Right atrium auricular region (tissue), 2 donors: ENCODE measurements around the gene DNAH5. TPM values are rescaled to one million over a fixed set of nuclear protein-coding genes. Genes with fewer than 3 reads are reported as not detected.

Experiments used
- DNase-seq: peaks from one replicate; pipeline ENCODE4 v3.0.0-alpha.2; 2019; ENCODE audit warnings: low spot score
- H3K27ac ChIP-seq, 2 donors: fragments of 200-600 bp; sonication (generic); 1 replicate in 1 of 2; 2 replicates in 1 of 2; pipeline ENCODE4 v1.5.1; 2016 to 2019
- H3K27me3 ChIP-seq, 2 donors: fragments of 200-600 bp; sonication (generic); one replicate each; pipeline versions ENCODE4 v1.5.1 to v1.6.0; 2017 to 2019
- H3K36me3 ChIP-seq: fragments of 200-600 bp; sonication (generic); one replicate; pipeline ENCODE4 v1.5.1; 2016
- H3K4me1 ChIP-seq, 2 donors: fragments of 200-600 bp; sonication (generic); one replicate each; pipeline versions ENCODE4 v1.5.1 to v1.6.0; 2017 to 2019
- H3K4me3 ChIP-seq, 2 donors: fragments of 200-600 bp; sonication (generic); 1 replicate in 1 of 2; 2 replicates in 1 of 2; pipeline ENCODE4 v1.5.1; 2017 to 2019; ENCODE audit warnings: mild to moderate bottlenecking in 1 of 2, moderate library complexity in 1 of 2
- H3K9me3 ChIP-seq, 2 donors: fragments of 200-600 bp; sonication (generic); one replicate each; pipeline ENCODE4 v1.5.1; 2019
- total RNA-seq, 2 donors: library from RNA; depleted of rRNA; stranded (reverse); fragments of >200 nt; gene quantifications; one replicate each; pipeline ENCODE4 v1.1.0, GENCODE V29; 2016
- TF ChIP-seq, protein P1 (sequence below), 2 donors: fragments of 200-600 bp; sonication (generic); IDR thresholded peaks; one replicate each; pipeline ENCODE4 v1.5.1; 2019; ENCODE audit warnings: antibody characterized with exemption in 2 of 2

DNAH5 gene
- total RNA-seq, 2 donors from 2014 or later, result 0.08 TPM; not detected in 1

GRCh38 chr5:13692172-13692571 lies 252.3 kb downstream of the DNAH5 start:
- H3K4me3 ChIP-seq, result no peak overlapping the region
- no peaks in the 10 kb centered on the region for H3K27me3 ChIP-seq
- peaks cover 0 to 12% of the 10 kb centered on the region in 2 donors for H3K9me3 ChIP-seq
- H3K36me3 ChIP-seq, result no peaks in the 10 kb centered on the region
- no peak for DNase-seq
- no peak overlapping the region for H3K27ac ChIP-seq
- TF ChIP-seq, protein P1, sequence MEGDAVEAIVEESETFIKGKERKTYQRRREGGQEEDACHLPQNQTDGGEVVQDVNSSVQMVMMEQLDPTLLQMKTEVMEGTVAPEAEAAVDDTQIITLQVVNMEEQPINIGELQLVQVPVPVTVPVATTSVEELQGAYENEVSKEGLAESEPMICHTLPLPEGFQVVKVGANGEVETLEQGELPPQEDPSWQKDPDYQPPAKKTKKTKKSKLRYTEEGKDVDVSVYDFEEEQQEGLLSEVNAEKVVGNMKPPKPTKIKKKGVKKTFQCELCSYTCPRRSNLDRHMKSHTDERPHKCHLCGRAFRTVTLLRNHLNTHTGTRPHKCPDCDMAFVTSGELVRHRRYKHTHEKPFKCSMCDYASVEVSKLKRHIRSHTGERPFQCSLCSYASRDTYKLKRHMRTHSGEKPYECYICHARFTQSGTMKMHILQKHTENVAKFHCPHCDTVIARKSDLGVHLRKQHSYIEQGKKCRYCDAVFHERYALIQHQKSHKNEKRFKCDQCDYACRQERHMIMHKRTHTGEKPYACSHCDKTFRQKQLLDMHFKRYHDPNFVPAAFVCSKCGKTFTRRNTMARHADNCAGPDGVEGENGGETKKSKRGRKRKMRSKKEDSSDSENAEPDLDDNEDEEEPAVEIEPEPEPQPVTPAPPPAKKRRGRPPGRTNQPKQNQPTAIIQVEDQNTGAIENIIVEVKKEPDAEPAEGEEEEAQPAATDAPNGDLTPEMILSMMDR (IDR thresholded peaks at IDR 0.05), result no peak
- no peaks in the 10 kb centered on the region for H3K4me1 ChIP-seq

DNA sequence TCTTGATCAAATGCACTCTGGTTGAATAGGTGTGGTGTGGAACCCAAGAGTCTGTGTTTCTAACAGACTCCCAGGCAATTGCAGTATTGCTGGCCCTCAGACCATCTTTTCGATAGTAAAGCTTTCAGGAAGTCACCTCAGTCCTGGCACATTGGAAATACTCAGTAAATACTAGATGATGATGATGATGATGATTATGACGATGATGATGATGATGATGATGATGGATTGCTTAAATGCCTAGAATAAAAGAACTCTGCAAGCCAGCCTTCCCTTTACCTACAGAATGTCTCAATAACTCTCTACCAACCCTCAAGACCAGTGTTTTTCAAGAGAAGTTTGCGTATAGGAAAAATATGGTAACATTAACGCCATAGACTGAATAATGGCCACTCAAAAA lies 268.0 kb downstream of the DNAH5 start:
- Histone ChIP-seq H3K36me3 (no peaks in the 10 kb centered on the region), H3K4me3 (no peak overlapping the region), H3K27me3 (no peaks in the 10 kb centered on the region), H3K4me1 (no peaks in the 10 kb centered on the region), H3K9me3 (no peaks in the 10 kb centered on the region), H3K27ac (no peak overlapping the region)
- no peak for DNase-seq
- TF ChIP-seq, protein P1 (IDR thresholded peaks at IDR 0.05), result no peak

DNA sequence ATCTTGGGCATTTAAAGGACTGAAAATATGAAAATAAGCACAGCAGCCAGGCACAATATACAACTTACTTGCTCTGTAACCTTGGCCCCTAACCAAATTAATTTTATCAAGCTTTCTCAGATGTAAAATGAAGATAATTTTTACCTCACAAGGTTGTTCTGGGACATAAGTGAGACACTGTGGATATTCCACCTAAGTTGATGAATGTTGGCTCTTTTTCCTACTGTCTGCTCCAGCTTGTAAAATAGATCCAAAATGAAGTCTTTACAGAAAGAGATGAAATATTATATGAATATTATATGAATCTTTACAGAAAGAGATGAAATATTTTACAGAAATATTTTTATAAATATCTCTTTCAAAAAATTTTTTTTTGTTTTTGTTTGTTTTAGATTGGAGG lies 270.1 kb downstream of the DNAH5 start:
- H3K27ac ChIP-seq, result no peak overlapping the region
- H3K9me3 ChIP-seq, result no peaks in the 10 kb centered on the region
- H3K4me1 ChIP-seq, result no peaks in the 10 kb centered on the region
- H3K36me3 ChIP-seq, result no peaks in the 10 kb centered on the region
- no peaks in the 10 kb centered on the region for H3K27me3 ChIP-seq
- H3K4me3 ChIP-seq, result no peak overlapping the region
- no peak for DNase-seq
- TF ChIP-seq, protein P1 (IDR thresholded peaks at IDR 0.05), result no peak

- H3K4me3 ChIP-seq, result no peak overlapping the region
- H3K27ac ChIP-seq, result no peak overlapping the region
- DNase-seq, result no peak
- TF ChIP-seq, protein P1 (IDR thresholded peaks at IDR 0.05), result no peak
- H3K27me3 ChIP-seq, result no peaks in the 10 kb centered on the region
- H3K36me3 ChIP-seq, result no peaks in the 10 kb centered on the region
- no peaks in the 10 kb centered on the region for H3K4me1 ChIP-seq
- no peaks in the 10 kb centered on the region for H3K9me3 ChIP-seq
These were observed 271.0 kb downstream of the DNAH5 start for GRCh38 chr5:13673511-13673910.

DNA sequence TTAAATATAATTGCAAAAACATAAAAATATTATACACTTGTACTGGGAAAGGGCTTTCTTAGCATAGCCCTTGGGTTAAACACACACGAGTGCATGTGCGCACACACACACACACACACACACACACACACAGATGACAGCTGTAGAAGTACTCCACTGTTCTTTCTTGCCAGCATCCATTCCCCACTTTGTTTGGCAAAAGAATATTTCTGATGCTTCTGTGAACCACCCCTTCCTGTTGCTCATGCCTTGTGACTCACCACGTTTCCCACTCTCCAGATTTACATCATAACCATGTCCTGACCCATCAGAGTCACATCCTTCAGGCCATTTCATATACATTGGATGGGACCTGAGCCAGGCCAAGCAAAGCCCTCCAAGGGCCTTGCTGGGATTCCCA lies 280.1 kb downstream of the DNAH5 start:
- TF ChIP-seq, protein P1 (IDR thresholded peaks at IDR 0.05), result no peak
- no peak overlapping the region for H3K4me3 ChIP-seq
- no peaks in the 10 kb centered on the region for H3K27me3 ChIP-seq
- H3K4me1 ChIP-seq, result no peaks in the 10 kb centered on the region
- DNase-seq, result no peak
- H3K36me3 ChIP-seq, result no peaks in the 10 kb centered on the region
- no peak overlapping the region for H3K27ac ChIP-seq
- no peaks in the 10 kb centered on the region for H3K9me3 ChIP-seq

- DNase-seq, result no peak
- Histone ChIP-seq H3K36me3 (no peaks in the 10 kb centered on the region), H3K4me3 (no peak overlapping the region), H3K4me1 (no peaks in the 10 kb centered on the region), H3K27ac (no peak overlapping the region), H3K27me3 (no peaks in the 10 kb centered on the region), H3K9me3 (no peaks in the 10 kb centered on the region)
- TF ChIP-seq, protein P1 (IDR thresholded peaks at IDR 0.05), result no peak
These were observed 281.9 kb downstream of the DNAH5 start for GRCh38 chr5:13662626-13663025.
